ENCODE data around the gene PRND.
"Not testable (repeated sequence)": the region's sequence is repeated elsewhere in the genome, so short reads cannot be mapped to it uniquely, and the experiment has no call there.

PRND gene

GRCh38 chr20:4703281-4703676 lies 18.4 kb upstream of the PRND start:
- Histone ChIP-seq H3K4me3 (ENCODE audit: control insufficient read depth in 1 of 7, extremely low read depth in 1 of 7, insufficient read depth in 4 of 7, low read depth in 2 of 7, low read length in 6 of 7) (no peak overlapping the region), H3K36me3 (ENCODE audit: control insufficient read depth in 4 of 4, insufficient read depth in 4 of 4, low read length in 3 of 4) (peaks cover 0 to 15% (median 10%) of the 10 kb centered on the region in 4 experiments), H3K27ac (ENCODE audit: insufficient read depth in 1 of 2, low read depth in 1 of 2, low read length in 2 of 2, poor library complexity in 1 of 2, severe bottlenecking in 2 of 2) (no peak overlapping the region), H3K4me1 (ENCODE audit: control extremely low read depth in 1 of 4, control insufficient read depth in 4 of 4, insufficient read depth in 4 of 4, low read length in 3 of 4) (peaks cover 0 to 5% (median 0%) of the 10 kb centered on the region in 4 experiments), H3K9me3 (ENCODE audit: control extremely low read depth in 1 of 5, control insufficient read depth in 4 of 5, insufficient read depth in 2 of 5, low read depth in 1 of 5, low read length in 4 of 5) (no peaks in the 10 kb centered on the region), H3K27me3 (replicated peaks in 2 of 5; ENCODE audit: control insufficient read depth in 4 of 5, insufficient read depth in 5 of 5, low read length in 4 of 5) (no peaks in the 10 kb centered on the region)
- no peak for DNase-seq
- CTCF ChIA-PET: interaction anchor here (0.6 to 0.8 kb wide), 2 partner anchors 10 to 93 kb away, joined by 3 to 4 read pairs; no protein-coding TSS in a partner anchor
- POLR2A ChIA-PET: no interaction called here
- WGBS (ENCODE audit: insufficient coverage): 100% methylated on average over 4 of the region's 6 CpGs

DNA sequence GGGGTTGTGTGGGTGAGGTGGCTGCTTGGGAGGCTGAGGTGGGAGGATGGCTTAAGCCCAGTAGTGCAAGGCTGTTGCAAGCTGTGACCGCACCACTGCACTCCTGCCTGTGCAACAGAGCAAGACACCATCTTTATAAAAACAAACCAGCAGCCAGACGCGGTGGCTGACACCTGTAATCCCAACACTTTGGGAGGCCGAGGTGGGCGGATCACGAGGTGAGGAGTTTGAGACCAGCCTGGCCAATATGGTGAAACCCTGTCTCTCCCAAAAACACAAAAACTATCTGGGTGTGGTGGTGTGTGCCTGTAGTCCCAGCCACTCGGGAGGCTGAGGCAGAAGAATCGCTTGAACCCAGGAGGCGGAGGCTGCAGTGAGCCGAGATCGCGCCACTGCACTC lies 14.8 kb upstream of the PRND start:
- DNase-seq; H3K9me3 ChIP-seq (ENCODE audit: control extremely low read depth in 1 of 5, control insufficient read depth in 4 of 5, insufficient read depth in 2 of 5, low read depth in 1 of 5, low read length in 4 of 5); H3K36me3 ChIP-seq (ENCODE audit: control insufficient read depth in 4 of 4, insufficient read depth in 4 of 4, low read length in 3 of 4); H3K4me3 ChIP-seq (ENCODE audit: control insufficient read depth in 1 of 7, extremely low read depth in 1 of 7, insufficient read depth in 4 of 7, low read depth in 2 of 7, low read length in 6 of 7); H3K27ac ChIP-seq (ENCODE audit: insufficient read depth in 1 of 2, low read depth in 1 of 2, low read length in 2 of 2, poor library complexity in 1 of 2, severe bottlenecking in 2 of 2); H3K27me3 ChIP-seq (replicated peaks in 2 of 5; ENCODE audit: control insufficient read depth in 4 of 5, insufficient read depth in 5 of 5, low read length in 4 of 5); POLR2A ChIA-PET: not testable (repeated sequence)
- CTCF ChIA-PET: interaction anchor here (1.5 kb wide), 1 partner anchor 9 kb away, joined by 3 read pairs; no protein-coding TSS in a partner anchor
- peaks cover 0 to 15% (median 4%) of the 10 kb centered on the region in 4 experiments for H3K4me1 ChIP-seq (ENCODE audit: control extremely low read depth in 1 of 4, control insufficient read depth in 4 of 4, insufficient read depth in 4 of 4, low read length in 3 of 4)
- 100% methylated on average over 5 of the region's 12 CpGs for WGBS (ENCODE audit: insufficient coverage)

- H3K27me3 ChIP-seq (replicated peaks in 2 of 5; ENCODE audit: control insufficient read depth in 4 of 5, insufficient read depth in 5 of 5, low read length in 4 of 5): no peaks in the 10 kb centered on the region
- DNase-seq: no peak
- H3K9me3 ChIP-seq (ENCODE audit: control extremely low read depth in 1 of 5, control insufficient read depth in 4 of 5, insufficient read depth in 2 of 5, low read depth in 1 of 5, low read length in 4 of 5): peaks cover 0 to 2% (median 0%) of the 10 kb centered on the region in 5 experiments
- no peak overlapping the region for H3K4me3 ChIP-seq (ENCODE audit: control insufficient read depth in 1 of 7, extremely low read depth in 1 of 7, insufficient read depth in 4 of 7, low read depth in 2 of 7, low read length in 6 of 7)
- peaks cover 0 to 10% (median 4%) of the 10 kb centered on the region in 4 experiments for H3K4me1 ChIP-seq (ENCODE audit: control extremely low read depth in 1 of 4, control insufficient read depth in 4 of 4, insufficient read depth in 4 of 4, low read length in 3 of 4)
- ChIA-PET POLR2A (no interaction called here), CTCF (interaction anchor here (1.5 kb wide), 1 partner anchor 10 kb away, joined by 3 read pairs; no protein-coding TSS in a partner anchor)
- no peak overlapping the region for H3K27ac ChIP-seq (ENCODE audit: insufficient read depth in 1 of 2, low read depth in 1 of 2, low read length in 2 of 2, poor library complexity in 1 of 2, severe bottlenecking in 2 of 2)
- no peaks in the 10 kb centered on the region for H3K36me3 ChIP-seq (ENCODE audit: control insufficient read depth in 4 of 4, insufficient read depth in 4 of 4, low read length in 3 of 4)
- WGBS (ENCODE audit: insufficient coverage): 93% methylated on average over 3 of the region's 3 CpGs
These were observed 13.7 kb upstream of the PRND start for GRCh38 chr20:4708036-4708435.

GRCh38 chr20:4708856-4709255 lies 12.9 kb upstream of the PRND start:
- WGBS (ENCODE audit: insufficient coverage): 97% methylated on average over 3 of the region's 3 CpGs
- peaks cover 0 to 2% (median 0%) of the 10 kb centered on the region in 5 experiments for H3K9me3 ChIP-seq (ENCODE audit: control extremely low read depth in 1 of 5, control insufficient read depth in 4 of 5, insufficient read depth in 2 of 5, low read depth in 1 of 5, low read length in 4 of 5)
- H3K27me3 ChIP-seq (replicated peaks in 2 of 5; ENCODE audit: control insufficient read depth in 4 of 5, insufficient read depth in 5 of 5, low read length in 4 of 5): no peaks in the 10 kb centered on the region
- POLR2A ChIA-PET: no interaction called here
- DNase-seq: no peak
- no peaks in the 10 kb centered on the region for H3K36me3 ChIP-seq (ENCODE audit: control insufficient read depth in 4 of 4, insufficient read depth in 4 of 4, low read length in 3 of 4)
- no peak overlapping the region for H3K27ac ChIP-seq (ENCODE audit: insufficient read depth in 1 of 2, low read depth in 1 of 2, low read length in 2 of 2, poor library complexity in 1 of 2, severe bottlenecking in 2 of 2)
- no peak overlapping the region for H3K4me3 ChIP-seq (ENCODE audit: control insufficient read depth in 1 of 7, extremely low read depth in 1 of 7, insufficient read depth in 4 of 7, low read depth in 2 of 7, low read length in 6 of 7)
- CTCF ChIA-PET: no interaction called here
- peaks cover 0 to 10% (median 4%) of the 10 kb centered on the region in 4 experiments for H3K4me1 ChIP-seq (ENCODE audit: control extremely low read depth in 1 of 4, control insufficient read depth in 4 of 4, insufficient read depth in 4 of 4, low read length in 3 of 4)

DNA sequence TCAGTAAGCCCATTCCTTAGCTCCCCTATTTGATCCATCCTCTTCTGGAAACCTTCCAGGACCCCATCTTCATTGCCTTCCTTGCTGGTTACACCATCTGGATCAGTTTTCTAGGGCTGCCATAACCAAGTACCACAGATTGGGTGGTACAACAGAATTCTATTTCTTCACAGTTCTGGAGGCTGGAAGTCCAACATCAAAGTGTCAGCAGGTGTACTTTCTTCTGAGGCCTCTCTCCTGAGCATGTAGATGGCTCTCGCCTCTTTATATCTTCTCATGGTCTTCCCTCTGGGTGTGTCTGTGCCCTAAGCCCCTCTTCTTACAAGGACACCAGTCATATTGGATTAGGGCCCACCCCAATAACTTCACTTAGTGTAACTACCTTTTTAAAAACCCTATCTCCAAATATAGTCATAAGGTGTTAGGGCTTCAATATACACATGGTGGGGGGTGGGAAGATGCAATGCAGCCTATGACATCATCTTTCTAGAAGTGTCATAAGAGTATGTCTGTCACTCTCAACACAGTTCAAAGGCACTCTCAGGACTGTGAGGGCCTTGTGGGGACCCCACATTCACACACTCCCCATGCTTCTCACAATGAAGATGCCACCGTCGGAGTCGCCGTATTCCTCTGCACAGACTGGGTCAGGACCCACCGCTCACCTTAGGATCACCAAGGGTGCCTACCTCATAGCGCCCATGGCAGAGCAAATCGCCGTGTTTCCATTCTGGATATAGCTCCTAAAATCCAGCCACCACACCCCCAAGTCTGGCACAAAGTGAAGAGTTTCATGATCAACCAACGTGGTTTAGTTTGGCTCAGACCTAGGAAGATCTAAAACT lies 12.2 kb upstream of the PRND start:
- DNase-seq: no peak
- Histone ChIP-seq H3K27me3 (replicated peaks in 2 of 5; ENCODE audit: control insufficient read depth in 4 of 5, insufficient read depth in 5 of 5, low read length in 4 of 5) (no peaks in the 10 kb centered on the region), H3K4me1 (ENCODE audit: control extremely low read depth in 1 of 4, control insufficient read depth in 4 of 4, insufficient read depth in 4 of 4, low read length in 3 of 4) (peaks cover 0 to 10% (median 4%) of the 10 kb centered on the region in 4 experiments), H3K9me3 (ENCODE audit: control extremely low read depth in 1 of 5, control insufficient read depth in 4 of 5, insufficient read depth in 2 of 5, low read depth in 1 of 5, low read length in 4 of 5) (peaks cover 0 to 2% (median 0%) of the 10 kb centered on the region in 5 experiments), H3K27ac (ENCODE audit: insufficient read depth in 1 of 2, low read depth in 1 of 2, low read length in 2 of 2, poor library complexity in 1 of 2, severe bottlenecking in 2 of 2) (no peak overlapping the region), H3K4me3 (ENCODE audit: control insufficient read depth in 1 of 7, extremely low read depth in 1 of 7, insufficient read depth in 4 of 7, low read depth in 2 of 7, low read length in 6 of 7) (no peak overlapping the region), H3K36me3 (ENCODE audit: control insufficient read depth in 4 of 4, insufficient read depth in 4 of 4, low read length in 3 of 4) (no peaks in the 10 kb centered on the region)
- 97% methylated on average over 10 of the region's 10 CpGs for WGBS (ENCODE audit: insufficient coverage)
- ChIA-PET CTCF (no interaction called here), POLR2A (no interaction called here)

GRCh38 chr20:4710106-4710475 lies 11.6 kb upstream of the PRND start:
- no peak for DNase-seq
- peaks cover 0 to 2% (median 0%) of the 10 kb centered on the region in 5 experiments for H3K9me3 ChIP-seq (ENCODE audit: control extremely low read depth in 1 of 5, control insufficient read depth in 4 of 5, insufficient read depth in 2 of 5, low read depth in 1 of 5, low read length in 4 of 5)
- no peaks in the 10 kb centered on the region for H3K36me3 ChIP-seq (ENCODE audit: control insufficient read depth in 4 of 4, insufficient read depth in 4 of 4, low read length in 3 of 4)
- H3K27me3 ChIP-seq (replicated peaks in 2 of 5; ENCODE audit: control insufficient read depth in 4 of 5, insufficient read depth in 5 of 5, low read length in 4 of 5): no peaks in the 10 kb centered on the region
- no peak overlapping the region for H3K27ac ChIP-seq (ENCODE audit: insufficient read depth in 1 of 2, low read depth in 1 of 2, low read length in 2 of 2, poor library complexity in 1 of 2, severe bottlenecking in 2 of 2)
- ChIA-PET POLR2A (no interaction called here), CTCF (interaction anchor here (0.9 kb wide), 1 partner anchor 108 kb away, joined by 3 read pairs; no protein-coding TSS in a partner anchor)
- no peak overlapping the region for H3K4me3 ChIP-seq (ENCODE audit: control insufficient read depth in 1 of 7, extremely low read depth in 1 of 7, insufficient read depth in 4 of 7, low read depth in 2 of 7, low read length in 6 of 7)
- 96% methylated on average over 4 of the region's 6 CpGs for WGBS (ENCODE audit: insufficient coverage)
- peaks cover 0 to 10% (median 4%) of the 10 kb centered on the region in 4 experiments for H3K4me1 ChIP-seq (ENCODE audit: control extremely low read depth in 1 of 4, control insufficient read depth in 4 of 4, insufficient read depth in 4 of 4, low read length in 3 of 4)

- H3K4me1 ChIP-seq (ENCODE audit: control extremely low read depth in 1 of 4, control insufficient read depth in 4 of 4, insufficient read depth in 4 of 4, low read length in 3 of 4): peaks cover 0 to 10% (median 4%) of the 10 kb centered on the region in 4 experiments
- DNase-seq: peak in 2 of 3 donors; percentile 74 to 88
- H3K9me3 ChIP-seq (ENCODE audit: control extremely low read depth in 1 of 5, control insufficient read depth in 4 of 5, insufficient read depth in 2 of 5, low read depth in 1 of 5, low read length in 4 of 5): peaks cover 0 to 2% (median 0%) of the 10 kb centered on the region in 5 experiments
- H3K27me3 ChIP-seq (replicated peaks in 2 of 5; ENCODE audit: control insufficient read depth in 4 of 5, insufficient read depth in 5 of 5, low read length in 4 of 5): no peaks in the 10 kb centered on the region
- ChIA-PET POLR2A (no interaction called here), CTCF (interaction anchor here (0.7 kb wide), 1 partner anchor 457 kb away, joined by 3 read pairs; no protein-coding TSS in a partner anchor)
- no CpG with 5 or more reads among the region's 5 CpGs for WGBS (ENCODE audit: insufficient coverage)
- H3K4me3 ChIP-seq (ENCODE audit: control insufficient read depth in 1 of 7, extremely low read depth in 1 of 7, insufficient read depth in 4 of 7, low read depth in 2 of 7, low read length in 6 of 7): no peak overlapping the region
- H3K36me3 ChIP-seq (ENCODE audit: control insufficient read depth in 4 of 4, insufficient read depth in 4 of 4, low read length in 3 of 4): no peaks in the 10 kb centered on the region
- no peak overlapping the region for H3K27ac ChIP-seq (ENCODE audit: insufficient read depth in 1 of 2, low read depth in 1 of 2, low read length in 2 of 2, poor library complexity in 1 of 2, severe bottlenecking in 2 of 2)
These were observed 10.2 kb upstream of the PRND start for GRCh38 chr20:4711511-4711910.

Data from common myeloid progenitor, CD34-positive (primary cell).